Endodermal cell (in vitro differentiated cells): Measurements from ENCODE around the gene ACSF2. TPM values are rescaled to one million over a fixed set of nuclear protein-coding genes. Genes with fewer than 3 reads are reported as not detected.

Experiments used
- DNase-seq: peaks from one replicate; pipeline ENCODE4 v3.0.0-alpha.2; 2017
- H3K27ac ChIP-seq: 2 replicates; pipeline ENCODE4 v1.5.1; 2013; ENCODE audit warnings: mild to moderate bottlenecking, low read depth, low read length, moderate library complexity
- H3K27me3 ChIP-seq: 2 replicates; pipeline ENCODE4 v1.6.1; 2013; ENCODE audit warnings: mild to moderate bottlenecking, low read length, moderate library complexity; ENCODE audit not compliant: insufficient read depth, control insufficient read depth, poor library complexity, severe bottlenecking
- H3K36me3 ChIP-seq: 2 replicates; pipeline ENCODE4 v1.7.0; 2013; ENCODE audit warnings: mild to moderate bottlenecking, low read length, moderate library complexity; ENCODE audit not compliant: control insufficient read depth, insufficient read depth
- H3K4me1 ChIP-seq: one replicate; pipeline ENCODE4 v1.7.0; 2013; ENCODE audit warnings: low read length; ENCODE audit not compliant: control insufficient read depth, insufficient read depth
- H3K4me3 ChIP-seq: 2 replicates; pipeline ENCODE4 v1.5.1; 2013; ENCODE audit warnings: mild to moderate bottlenecking, low read length, moderate library complexity
- H3K9ac ChIP-seq: 2 replicates; pipeline ENCODE4 v1.6.1; 2013; ENCODE audit warnings: mild to moderate bottlenecking, low read length, moderate library complexity; ENCODE audit not compliant: poor library complexity, severe bottlenecking; ENCODE audit errors: extremely low read depth
- H3K9me3 ChIP-seq: 2 replicates; pipeline ENCODE4 v1.6.1; 2013; ENCODE audit warnings: mild to moderate bottlenecking, low read length, moderate library complexity; ENCODE audit not compliant: control insufficient read depth
- H3K27ac Mint-ChIP-seq: 2 replicates; pipeline ENCODE4 v1.8.0; 2020; ENCODE audit warnings: mixed read lengths
- H3K27me3 Mint-ChIP-seq: 2 replicates; pipeline ENCODE4 v1.8.0; 2021; ENCODE audit warnings: mild to moderate bottlenecking, mixed read lengths; ENCODE audit not compliant: insufficient read depth
- H3K36me3 Mint-ChIP-seq: 2 replicates; pipeline ENCODE4 v1.8.0; 2020; ENCODE audit warnings: low read depth, mixed read lengths
- H3K4me1 Mint-ChIP-seq: 2 replicates; pipeline ENCODE4 v1.8.0; 2020; ENCODE audit warnings: mixed read lengths
- H3K4me3 Mint-ChIP-seq: 2 replicates; pipeline ENCODE4 v1.8.0; 2020; ENCODE audit warnings: mild to moderate bottlenecking, moderate library complexity, mixed read lengths
- H3K9me3 Mint-ChIP-seq: 2 replicates; pipeline ENCODE4 v1.8.0; 2020; ENCODE audit warnings: mild to moderate bottlenecking, mixed read lengths
- WGBS, 2 experiments: methylation state at CpG; one replicate each; pipeline versions ENCODE4 v1.1.5 to v1.1.7; 2013; ENCODE audit warnings: missing lambda C conversion rate in 2 of 2, mixed read lengths in 1 of 2; ENCODE audit not compliant: insufficient coverage in 1 of 2, insufficient read length in 1 of 2; 5-methylcytosine and 5-hydroxymethylcytosine counted together
- total RNA-seq, 2 donors: library from RNA; stranded (reverse); fragmentation: NEBNext Ultra II Directional in 1 of 2; extraction: Animal tissue kit (Norgen Biotek cat#: 25700) in 1 of 2; gene quantifications; 2 replicates in 1 of 2; 3 replicates in 1 of 2; pipeline ENCODE4 v1.2.1, GENCODE V29; 2021
- TF ChIP-seq, protein P1 (sequence below): fragments of 200-600 bp; sonication (generic); conservative IDR thresholded peaks from 2 replicates; pipeline ENCODE4 v1.5.0; 2021; ENCODE audit warnings: antibody characterized with exemption, mild to moderate bottlenecking

ACSF2 gene
- total RNA-seq, 2 donors from 2014 or later, result 61.7 to 76.5 TPM

- TF ChIP-seq, protein P1, sequence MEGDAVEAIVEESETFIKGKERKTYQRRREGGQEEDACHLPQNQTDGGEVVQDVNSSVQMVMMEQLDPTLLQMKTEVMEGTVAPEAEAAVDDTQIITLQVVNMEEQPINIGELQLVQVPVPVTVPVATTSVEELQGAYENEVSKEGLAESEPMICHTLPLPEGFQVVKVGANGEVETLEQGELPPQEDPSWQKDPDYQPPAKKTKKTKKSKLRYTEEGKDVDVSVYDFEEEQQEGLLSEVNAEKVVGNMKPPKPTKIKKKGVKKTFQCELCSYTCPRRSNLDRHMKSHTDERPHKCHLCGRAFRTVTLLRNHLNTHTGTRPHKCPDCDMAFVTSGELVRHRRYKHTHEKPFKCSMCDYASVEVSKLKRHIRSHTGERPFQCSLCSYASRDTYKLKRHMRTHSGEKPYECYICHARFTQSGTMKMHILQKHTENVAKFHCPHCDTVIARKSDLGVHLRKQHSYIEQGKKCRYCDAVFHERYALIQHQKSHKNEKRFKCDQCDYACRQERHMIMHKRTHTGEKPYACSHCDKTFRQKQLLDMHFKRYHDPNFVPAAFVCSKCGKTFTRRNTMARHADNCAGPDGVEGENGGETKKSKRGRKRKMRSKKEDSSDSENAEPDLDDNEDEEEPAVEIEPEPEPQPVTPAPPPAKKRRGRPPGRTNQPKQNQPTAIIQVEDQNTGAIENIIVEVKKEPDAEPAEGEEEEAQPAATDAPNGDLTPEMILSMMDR, result no peak
- H3K4me3 Mint-ChIP-seq, result no peak overlapping the region
- H3K27ac Mint-ChIP-seq, result no peak overlapping the region
- 85 to 88% methylated on average over 8 to 9 of the region's 9 CpGs for WGBS, 2 experiments
- peaks cover 5% of the 10 kb centered on the region for H3K27me3 Mint-ChIP-seq
- H3K36me3 Mint-ChIP-seq, result peaks cover 7% of the 10 kb centered on the region
- Histone ChIP-seq H3K4me1 (peaks cover 10% of the 10 kb centered on the region), H3K9me3 (peaks cover 11% of the 10 kb centered on the region), H3K9ac (no peak overlapping the region), H3K27ac (no peak overlapping the region), H3K27me3 (no peaks in the 10 kb centered on the region), H3K36me3 (no peaks in the 10 kb centered on the region), H3K4me3 (no peak overlapping the region)
- peaks cover 18% of the 10 kb centered on the region for H3K4me1 Mint-ChIP-seq
- peaks cover 22% of the 10 kb centered on the region for H3K9me3 Mint-ChIP-seq
- no peak for DNase-seq
These were observed 1.6 kb upstream of the ACSF2 start for GRCh38 chr17:50424246-50424995.

- H3K36me3 ChIP-seq, result no peaks in the 10 kb centered on the region
- peak overlapping the region; percentile 29 for H3K27ac ChIP-seq
- H3K9ac ChIP-seq, result no peak overlapping the region
- 93 to 100% methylated on average over 4 to 8 of the region's 8 CpGs for WGBS, 2 experiments
- no peak for DNase-seq
- H3K9me3 ChIP-seq, result peaks cover 7% of the 10 kb centered on the region
- H3K36me3 Mint-ChIP-seq, result peaks cover 5% of the 10 kb centered on the region
- peaks cover 5% of the 10 kb centered on the region for H3K27me3 Mint-ChIP-seq
- H3K4me3 Mint-ChIP-seq, result peak overlapping the region; percentile 70
- H3K27ac Mint-ChIP-seq, result no peak overlapping the region
- H3K4me1 ChIP-seq, result peaks cover 10% of the 10 kb centered on the region
- H3K9me3 Mint-ChIP-seq, result peaks cover 15% of the 10 kb centered on the region
- H3K4me3 ChIP-seq, result peak overlapping the region; percentile 66
- TF ChIP-seq, protein P1, result no peak
- peaks cover 18% of the 10 kb centered on the region for H3K4me1 Mint-ChIP-seq
- no peaks in the 10 kb centered on the region for H3K27me3 ChIP-seq
These were observed 879 bp upstream of the ACSF2 start for GRCh38 chr17:50424996-50425681.

GRCh38 chr17:50426472-50426782, 409 bp downstream of the ACSF2 start:
- Mint-ChIP-seq H3K9me3 (peaks cover 4% of the 10 kb centered on the region), H3K27ac (peak overlapping the region; percentile 17), H3K27me3 (no peaks in the 10 kb centered on the region), H3K36me3 (no peaks in the 10 kb centered on the region), H3K4me3 (peak overlapping the region; percentile 70), H3K4me1 (peaks cover 18% of the 10 kb centered on the region)
- peak overlapping the region; percentile 89 for H3K4me3 ChIP-seq
- H3K4me1 ChIP-seq, result peaks cover 10% of the 10 kb centered on the region
- H3K9ac ChIP-seq, result peak overlapping the region; percentile 30
- H3K36me3 ChIP-seq, result no peaks in the 10 kb centered on the region
- TF ChIP-seq, protein P1, result no peak
- WGBS, 2 experiments, result 0 to 7% methylated on average over 3 to 7 of the region's 7 CpGs
- H3K27ac ChIP-seq, result peak overlapping the region; percentile 29
- no peak for DNase-seq
- no peaks in the 10 kb centered on the region for H3K27me3 ChIP-seq
- H3K9me3 ChIP-seq, result no peaks in the 10 kb centered on the region
